OCI-LY3 (cell line): Measurements from ENCODE around the gene WASHC2A.
"Not testable (repeated sequence)": the region's sequence is repeated elsewhere in the genome, so short reads cannot be mapped to it uniquely, and the experiment has no call there.

ENCODE experiments used
- H2AFZ ChIP-seq: fragments of 200-600, 300-600 bp; shearing (Covaris generic); 2 replicates; pipeline ENCODE4 v1.6.0; 2014; ENCODE audit warnings: antibody characterized with exemption, low read depth, low read length
- H3K27ac ChIP-seq: fragments of 200-600, 300-600 bp; sonication (generic); 2 replicates; pipeline ENCODE4 v1.5.1; 2014; ENCODE audit warnings: mild to moderate bottlenecking, low read length, moderate library complexity, mixed read lengths
- H3K27me3 ChIP-seq: fragments of 200-600, 300-600 bp; sonication (generic); 2 replicates; pipeline ENCODE4 v1.6.1; 2014; ENCODE audit warnings: low read depth, low read length, mixed read lengths
- H3K36me3 ChIP-seq: fragments of 200-600, 300-600 bp; sonication (generic); replicated peaks from 2 replicates; pipeline ENCODE3; 2014; ENCODE audit warnings: low read depth, low read length, mixed read lengths
- H3K4me1 ChIP-seq: fragments of 300-600, 200-600 bp; sonication (generic); 2 replicates; pipeline ENCODE4 v1.6.1; 2014; ENCODE audit warnings: low read length, mixed read lengths
- H3K4me2 ChIP-seq: fragments of 200-600, 300-600 bp; sonication (generic); 2 replicates; pipeline ENCODE4 v1.6.1; 2014; ENCODE audit warnings: low read length, mixed read lengths
- H3K4me3 ChIP-seq: fragments of 300-600, 200-600 bp; sonication (generic); 2 replicates; pipeline ENCODE4 v1.5.1; 2014; ENCODE audit warnings: antibody characterized with exemption, mild to moderate bottlenecking, low read length, moderate library complexity
- H3K79me2 ChIP-seq: fragments of 300-600, 200-600 bp; shearing (Covaris generic); 2 replicates; pipeline ENCODE4 v1.6.1; 2014; ENCODE audit warnings: mild to moderate bottlenecking, low read length, mixed read lengths
- H3K9ac ChIP-seq: fragments of 300-600, 200-600 bp; shearing (Covaris generic); 2 replicates; pipeline ENCODE4 v1.6.0; 2014; ENCODE audit warnings: mild to moderate bottlenecking, low read length, moderate library complexity
- H3K9me3 ChIP-seq: fragments of 200-600, 300-600 bp; shearing (Covaris generic); 2 replicates; pipeline ENCODE4 v1.6.1; 2014; ENCODE audit warnings: low read length, mixed read lengths; ENCODE audit not compliant: insufficient read depth
- H4K20me1 ChIP-seq: fragments of 200-600, 300-600 bp; sonication (generic); 2 replicates; pipeline ENCODE4 v1.6.1; 2016; ENCODE audit warnings: low read length, mixed read lengths; ENCODE audit not compliant: insufficient read depth

WASHC2A gene

GRCh38 chr10:50159856-50160255, 92.1 kb downstream of the WASHC2A start:
- H3K79me2 ChIP-seq, H3K4me2 ChIP-seq, H3K27me3 ChIP-seq, H3K9me3 ChIP-seq, H3K27ac ChIP-seq, H3K36me3 ChIP-seq, H3K9ac ChIP-seq, H3K4me1 ChIP-seq, H3K4me3 ChIP-seq, H2AFZ ChIP-seq, H4K20me1 ChIP-seq: not testable (repeated sequence)

- not testable (repeated sequence) for H3K4me3 ChIP-seq, H3K36me3 ChIP-seq, H3K9ac ChIP-seq, H4K20me1 ChIP-seq, H3K4me2 ChIP-seq, H3K9me3 ChIP-seq, H3K27me3 ChIP-seq, H3K4me1 ChIP-seq, H3K79me2 ChIP-seq, H2AFZ ChIP-seq, H3K27ac ChIP-seq
Observed at GRCh38 chr10:50165038-50165437, 97.3 kb downstream of the WASHC2A start.

- H3K36me3 ChIP-seq, H3K4me1 ChIP-seq, H3K9ac ChIP-seq, H2AFZ ChIP-seq, H3K4me2 ChIP-seq, H3K27ac ChIP-seq, H4K20me1 ChIP-seq, H3K79me2 ChIP-seq, H3K9me3 ChIP-seq, H3K4me3 ChIP-seq, H3K27me3 ChIP-seq: not testable (repeated sequence)
Observed at GRCh38 chr10:50167833-50168232, 100.1 kb downstream of the WASHC2A start.

GRCh38 chr10:50169506-50169905, 101.8 kb downstream of the WASHC2A start:
- H3K27me3 ChIP-seq, H3K4me1 ChIP-seq, H3K9me3 ChIP-seq, H3K9ac ChIP-seq, H3K4me2 ChIP-seq, H3K36me3 ChIP-seq, H2AFZ ChIP-seq, H3K4me3 ChIP-seq, H4K20me1 ChIP-seq, H3K79me2 ChIP-seq, H3K27ac ChIP-seq: not testable (repeated sequence)

- not testable (repeated sequence) for H3K4me1 ChIP-seq, H3K9me3 ChIP-seq, H4K20me1 ChIP-seq, H3K4me3 ChIP-seq, H3K4me2 ChIP-seq, H3K9ac ChIP-seq, H3K27me3 ChIP-seq, H3K36me3 ChIP-seq, H2AFZ ChIP-seq, H3K27ac ChIP-seq, H3K79me2 ChIP-seq
Observed at GRCh38 chr10:50174788-50175525, 107.2 kb downstream of the WASHC2A start.
